ENCODE data around the gene CD82. TPM values are rescaled to one million over a fixed set of nuclear protein-coding genes. Genes with fewer than 3 reads are reported as not detected.

CD82 gene
- total and polyA plus RNA-seq, 2 of the 8 experiments (the other 6 are each of a cell fraction or from before 2014, with no cell fraction given): 7.9 to 10.3 TPM

GRCh38 chr11:44565211-44565952 is at the start of gene CD82 (continued):
- TF ChIP-seq TBP (IDR thresholded peaks at IDR 0.05; ENCODE audit: low read depth, low read length): 0 out of 2 replicates have a peak, but pooled peaks have one; percentile 24
- TF ChIP-seq ASH2L (IDR thresholded peaks at IDR 0.05; ENCODE audit: low read length): peak; percentile 39
- TF ChIP-seq CEBPB (IDR thresholded peaks at IDR 0.05; ENCODE audit: low read depth, low read length): no peak
- TF ChIP-seq GABPA (IDR thresholded peaks at IDR 0.05; ENCODE audit: borderline replicate concordance, insufficient read depth, low read length): 0 out of 2 replicates have a peak, but pooled peaks have one; percentile 28
- no peak for TF ChIP-seq PHF8 (conservative IDR thresholded peaks at IDR 0.05; ENCODE audit: low read depth, low read length)
- TF ChIP-seq ZNF274 (IDR thresholded peaks at IDR 0.05; ENCODE audit: borderline replicate concordance, extremely low read depth, low read length): no peak
- peak in 1 of 3 experiments; percentile 22; a peak in 1 of 4 replicates for TF ChIP-seq CTCF (IDR thresholded peaks at IDR 0.05; ENCODE audit: control extremely low read depth in 1 of 3, insufficient read depth in 1 of 3, low read depth in 1 of 3, low read length in 3 of 3)
- no peak for TF ChIP-seq SP4 (IDR thresholded peaks at IDR 0.05; ENCODE audit: low read length)
- peak; percentile 83 for TF ChIP-seq SAP30 (IDR thresholded peaks at IDR 0.05; ENCODE audit: insufficient read depth, insufficient replicate concordance, low read length)
- TF ChIP-seq TEAD4 (IDR thresholded peaks at IDR 0.05; ENCODE audit: low read depth, low read length): no peak
- peak; percentile 49 for TF ChIP-seq KDM4A (IDR thresholded peaks at IDR 0.05; ENCODE audit: low read depth, low read length, severe bottlenecking)
- TF ChIP-seq MAX (IDR thresholded peaks at IDR 0.05): peak; percentile 46; the same call in 1 of the 2 replicates
- no peak for TF ChIP-seq GTF2F1 (IDR thresholded peaks at IDR 0.05; ENCODE audit: borderline replicate concordance, low read depth, low read length)
- TF ChIP-seq CREB1 (IDR thresholded peaks at IDR 0.05): no peak
- TF ChIP-seq CHD2 (IDR thresholded peaks at IDR 0.05; ENCODE audit: low read length): 0 out of 2 replicates have a peak, but pooled peaks have one; percentile 3
- TF ChIP-seq SP2 (IDR thresholded peaks at IDR 0.05; ENCODE audit: low read length): no peak
- no peak for TF ChIP-seq HDAC2 (IDR thresholded peaks at IDR 0.05; ENCODE audit: borderline replicate concordance in 1 of 2, low read depth in 2 of 2, low read length in 2 of 2)
